ENCODE data around the gene ANKFY1.
A peak's percentile ranks its signal among the peaks of the same experiment; 100 is the strongest.
"Not testable (repeated sequence)": the region's sequence is repeated elsewhere in the genome, so short reads cannot be mapped to it uniquely, and the experiment has no call there.

The ANKFY1 gene

GRCh38 chr17:4138906-4139526 lies 124.8 kb downstream of the ANKFY1 start:
- DNase-seq (ENCODE audit: extremely low spot score, insufficient read length, low read depth); FAIRE-seq: not testable (repeated sequence)

DNA sequence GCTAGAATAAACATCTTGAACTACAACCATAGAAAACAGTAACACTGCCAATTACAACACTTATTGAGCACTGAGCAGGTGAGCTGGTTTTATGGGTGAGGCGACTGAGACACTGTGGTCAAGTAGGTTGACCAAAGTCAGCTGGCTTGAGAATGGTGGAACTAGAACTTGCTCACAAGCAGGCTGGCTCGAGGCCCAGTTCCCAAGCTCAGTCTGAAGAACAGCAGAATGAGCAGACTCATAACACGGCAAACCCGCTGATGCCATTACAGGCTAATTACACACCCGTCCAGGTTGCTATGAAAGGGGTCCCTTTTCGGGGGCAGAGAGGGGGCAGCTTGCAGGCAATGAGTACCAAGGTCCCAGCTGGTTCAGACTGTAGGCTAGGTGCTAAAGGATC lies 127.4 kb downstream of the ANKFY1 start:
- no peak for FAIRE-seq
- DNase-seq (ENCODE audit: extremely low spot score, insufficient read length, low read depth), result no peak

DNA sequence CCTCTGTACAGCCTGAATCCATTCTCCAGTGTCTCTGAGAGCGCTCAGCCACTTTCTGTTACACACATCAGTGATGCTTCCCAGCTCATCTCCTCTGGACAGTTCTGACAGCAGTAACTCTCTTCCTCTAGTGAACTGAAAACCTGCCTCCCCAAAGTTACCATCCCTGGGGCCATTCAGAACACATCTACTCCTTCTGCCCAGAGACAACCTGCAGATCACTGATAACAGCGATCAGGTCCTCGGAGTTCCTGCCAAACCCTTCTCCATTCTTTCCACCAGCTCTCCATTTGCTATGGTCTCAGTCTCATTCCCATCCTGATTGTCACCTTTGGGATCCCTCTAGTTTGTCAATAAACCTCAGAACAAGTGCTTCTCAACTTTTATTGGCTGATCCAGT lies 128.3 kb downstream of the ANKFY1 start:
- FAIRE-seq, result no peak
- no peak for DNase-seq (ENCODE audit: extremely low spot score, insufficient read length, low read depth)

- no peak for FAIRE-seq
These were observed 129.1 kb downstream of the ANKFY1 start for GRCh38 chr17:4134721-4135120.

GRCh38 chr17:4130715-4131114 lies 133.1 kb downstream of the ANKFY1 start:
- FAIRE-seq (no peak), DNase-seq (ENCODE audit: extremely low spot score, insufficient read length, low read depth) (no peak)

More at GRCh38 chr17:4134721-4135120, 129.1 kb downstream of the ANKFY1 start:
- no peak for DNase-seq (ENCODE audit: extremely low spot score, insufficient read length, low read depth)

GRCh38 chr17:4127555-4127954 lies 136.2 kb downstream of the ANKFY1 start:
- FAIRE-seq, result peak; percentile 39
- no peak for DNase-seq (ENCODE audit: extremely low spot score, insufficient read length, low read depth)

GRCh38 chr17:4125552-4125951 lies 138.2 kb downstream of the ANKFY1 start:
- no peak for FAIRE-seq

DNA sequence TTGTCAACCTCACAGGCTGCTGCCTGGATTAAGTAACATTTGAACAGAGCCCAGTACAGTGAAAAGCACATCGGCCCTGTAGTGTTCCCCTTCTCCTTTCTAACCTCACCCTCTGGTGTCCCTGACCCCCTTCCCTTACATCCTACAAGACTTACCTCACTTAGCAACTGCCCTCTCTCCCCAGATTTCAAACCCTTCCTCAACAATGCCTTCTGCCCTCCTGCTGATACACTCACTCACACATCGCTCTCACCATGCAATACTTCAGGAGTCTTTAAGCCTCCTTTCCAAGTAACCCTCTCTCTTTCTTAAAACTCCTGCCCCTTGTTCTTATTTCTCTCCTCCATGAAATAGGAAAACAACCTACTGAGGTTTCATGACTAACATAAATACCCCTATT lies 138.8 kb downstream of the ANKFY1 start:
- FAIRE-seq (no peak), DNase-seq (ENCODE audit: extremely low spot score, insufficient read length, low read depth) (no peak)

More at GRCh38 chr17:4125552-4125951, 138.2 kb downstream of the ANKFY1 start:
- DNase-seq (ENCODE audit: extremely low spot score, insufficient read length, low read depth), result no peak

DNA sequence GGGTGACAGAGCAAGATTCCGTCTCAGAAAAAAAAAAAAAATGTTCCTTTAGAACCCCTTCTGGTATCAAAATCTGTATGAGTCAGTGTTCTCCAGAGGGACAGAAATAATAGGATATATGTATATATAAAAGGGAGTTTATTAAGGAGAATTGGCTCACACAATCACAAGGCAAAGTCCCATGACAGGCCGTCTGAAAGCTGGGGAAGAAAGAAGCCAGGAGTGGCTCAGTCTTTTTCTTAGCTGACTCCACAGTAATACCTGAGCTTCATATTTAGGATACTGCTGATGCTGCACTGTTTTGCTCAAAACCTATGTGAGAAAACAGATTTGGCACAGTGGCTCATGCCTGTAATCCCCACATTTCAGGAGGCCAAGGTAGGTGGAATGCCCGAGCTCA lies 143.4 kb downstream of the ANKFY1 start:
- DNase-seq (ENCODE audit: extremely low spot score, insufficient read length, low read depth) (no peak), FAIRE-seq (no peak)

DNA sequence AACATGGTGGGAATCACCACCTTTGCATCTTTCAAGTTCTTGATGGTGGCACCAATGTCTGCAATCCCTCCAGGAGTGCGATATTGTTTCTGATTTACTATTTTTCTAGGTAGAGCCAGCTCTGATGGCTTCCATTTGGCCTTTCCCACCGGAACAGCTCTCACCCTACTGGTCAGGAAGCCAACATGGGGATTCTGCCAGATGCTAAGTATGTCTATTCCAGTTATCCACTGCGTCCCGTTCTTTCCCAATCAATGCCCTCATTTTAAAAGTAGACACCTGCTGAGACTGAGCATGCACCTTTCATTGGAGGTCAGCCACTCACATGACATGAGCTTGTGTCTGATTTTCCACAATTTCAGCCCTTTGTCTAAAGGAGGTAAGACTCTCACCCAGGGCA lies 144.5 kb downstream of the ANKFY1 start:
- no peak for DNase-seq (ENCODE audit: extremely low spot score, insufficient read length, low read depth)
- no peak for FAIRE-seq

GRCh38 chr17:4118015-4118743 lies 145.6 kb downstream of the ANKFY1 start:
- FAIRE-seq, result no peak

DNA sequence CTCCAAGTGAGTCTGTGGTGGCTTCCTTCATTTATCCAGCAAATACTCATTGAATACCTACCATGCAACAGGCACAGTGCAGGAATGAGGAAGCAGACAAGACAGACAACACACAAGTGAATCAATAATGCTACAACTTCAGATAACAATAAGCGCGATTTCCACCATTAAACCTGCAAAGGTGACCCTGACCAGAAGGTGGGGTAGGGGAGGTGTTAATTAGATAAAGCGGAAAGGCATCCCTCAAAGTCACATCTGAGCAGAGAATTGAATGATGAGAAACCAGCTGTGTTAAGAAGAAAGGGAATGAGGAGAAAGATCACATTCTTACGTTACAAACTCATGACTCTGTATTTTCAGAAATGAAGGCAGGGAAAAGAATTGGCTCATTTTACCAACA lies 147.3 kb downstream of the ANKFY1 start:
- FAIRE-seq (peak; percentile 41), DNase-seq (ENCODE audit: extremely low spot score, insufficient read length, low read depth) (no peak)

More at GRCh38 chr17:4118015-4118743, 145.6 kb downstream of the ANKFY1 start:
- DNase-seq (ENCODE audit: extremely low spot score, insufficient read length, low read depth), result no peak

Data from GM18507 (cell line).